SK-N-SH treated with all-trans-retinoic acid at 6 μM for 48 hours (cell line): ENCODE measurements around the gene SF3B5.

Source experiments
- ATAC-seq: fragments of 200-7000 bp; cut with Tn5 transposase; 3 replicates; pipeline ENCODE4 v1.9.1; 2020; ENCODE audit warnings: mild to moderate bottlenecking, moderate library complexity
- CSDC2 ChIP-seq: fragments of 250-450 bp; sonication (Bioruptor Pico); IDR thresholded peaks from 2 replicates; pipeline ENCODE4 v1.5.0; 2020; ENCODE audit warnings: mild to moderate bottlenecking, moderate library complexity
- ESRRG ChIP-seq: fragments of 250-450 bp; sonication (Bioruptor Pico); IDR thresholded peaks from 2 replicates; pipeline ENCODE4 v1.6.1; 2021; ENCODE audit warnings: mild to moderate bottlenecking
- ISL1 ChIP-seq: fragments of 250-450 bp; sonication (Bioruptor Pico); IDR thresholded peaks from 2 replicates; pipeline ENCODE4 v2.1.2; 2022; ENCODE audit warnings: mild to moderate bottlenecking, moderate library complexity
- OSR1 ChIP-seq: fragments of 250-450 bp; sonication (Bioruptor Pico); IDR thresholded peaks from 2 replicates; pipeline ENCODE4 v1.8.0; 2022; ENCODE audit warnings: moderate library complexity, mild to moderate bottlenecking, inconsistent platforms
- PPARA ChIP-seq: fragments of 250-450 bp; sonication (Bioruptor Pico); IDR thresholded peaks from 2 replicates; pipeline ENCODE4 v1.5.0; 2020; ENCODE audit warnings: mild to moderate bottlenecking, borderline replicate concordance
- RARB ChIP-seq: fragments of 250-450 bp; sonication (Bioruptor Pico); IDR thresholded peaks from 2 replicates; pipeline ENCODE4 v1.8.0; 2021; ENCODE audit warnings: mild to moderate bottlenecking, moderate library complexity
- SNAI2 ChIP-seq: fragments of 250-450 bp; sonication (Bioruptor Pico); IDR thresholded peaks from 2 replicates; pipeline ENCODE4 v1.5.0; 2020; ENCODE audit warnings: mild to moderate bottlenecking, moderate library complexity
- TCF4 ChIP-seq: fragments of 250-450 bp; sonication (Bioruptor Pico); IDR thresholded peaks from 2 replicates; pipeline ENCODE4 v1.8.0; 2021; ENCODE audit warnings: mild to moderate bottlenecking, moderate library complexity, borderline replicate concordance
- TOX ChIP-seq: fragments of 250-450 bp; sonication (Bioruptor Pico); IDR thresholded peaks from 2 replicates; pipeline ENCODE4 v1.8.0; 2021; ENCODE audit warnings: mild to moderate bottlenecking, moderate library complexity, borderline replicate concordance
- ZFP3 ChIP-seq: fragments of 250-450 bp; sonication (Bioruptor Pico); IDR thresholded peaks from 2 replicates; pipeline ENCODE4 v1.5.0; 2020; ENCODE audit warnings: mild to moderate bottlenecking, moderate library complexity
- ZFP30 ChIP-seq: fragments of 450-650 bp; formaldehyde crosslinking; IDR thresholded peaks from 2 replicates; pipeline ENCODE4 v1.5.0; 2022; ENCODE audit warnings: mild to moderate bottlenecking, moderate library complexity
- ZNF565 ChIP-seq: fragments of 450-650 bp; formaldehyde crosslinking; conservative IDR thresholded peaks from 2 replicates; pipeline ENCODE4 v1.5.0; 2020; ENCODE audit warnings: low read depth, mild to moderate bottlenecking, moderate library complexity
- ZNF70 ChIP-seq: fragments of 450-650 bp; formaldehyde crosslinking; IDR thresholded peaks from 2 replicates; pipeline ENCODE4 v1.5.0; 2020; ENCODE audit warnings: mild to moderate bottlenecking, moderate library complexity
- ZNF8 ChIP-seq: fragments of 450-650 bp; formaldehyde crosslinking; IDR thresholded peaks from 2 replicates; pipeline ENCODE4 v1.5.0; 2020; ENCODE audit warnings: mild to moderate bottlenecking, moderate library complexity
- TF ChIP-seq, protein P1 (sequence below): fragments of 250-450 bp; sonication (Bioruptor Pico); IDR thresholded peaks from 2 replicates; pipeline ENCODE4 v1.5.0; 2020; ENCODE audit warnings: mild to moderate bottlenecking, moderate library complexity
- TF ChIP-seq, protein P2 (sequence below): fragments of 250-450 bp; sonication (Bioruptor Pico); IDR thresholded peaks from 2 replicates; pipeline ENCODE4 v1.5.1; 2020; ENCODE audit warnings: low read depth, mild to moderate bottlenecking, moderate library complexity
- TF ChIP-seq, protein P3 (sequence below): fragments of 250-450 bp; sonication (Bioruptor Pico); IDR thresholded peaks from 2 replicates; pipeline ENCODE4 v1.8.0; 2020; ENCODE audit warnings: mild to moderate bottlenecking, moderate library complexity, borderline replicate concordance
- TF ChIP-seq, protein P4 (sequence below): fragments of 250-450 bp; sonication (Bioruptor Pico); IDR thresholded peaks from 2 replicates; pipeline ENCODE4 v1.8.0; 2021; ENCODE audit warnings: low read depth, mild to moderate bottlenecking, moderate library complexity, borderline replicate concordance
- TF ChIP-seq, protein P5 (sequence below): fragments of 250-450 bp; sonication (Bioruptor Pico); IDR thresholded peaks from 2 replicates; pipeline ENCODE4 v1.5.1; 2021; ENCODE audit warnings: mild to moderate bottlenecking, moderate library complexity

The SF3B5 gene

GRCh38 chr6:144069506-144069905 lies 25.9 kb downstream of the SF3B5 start (continued):
- TF ChIP-seq, protein P1, sequence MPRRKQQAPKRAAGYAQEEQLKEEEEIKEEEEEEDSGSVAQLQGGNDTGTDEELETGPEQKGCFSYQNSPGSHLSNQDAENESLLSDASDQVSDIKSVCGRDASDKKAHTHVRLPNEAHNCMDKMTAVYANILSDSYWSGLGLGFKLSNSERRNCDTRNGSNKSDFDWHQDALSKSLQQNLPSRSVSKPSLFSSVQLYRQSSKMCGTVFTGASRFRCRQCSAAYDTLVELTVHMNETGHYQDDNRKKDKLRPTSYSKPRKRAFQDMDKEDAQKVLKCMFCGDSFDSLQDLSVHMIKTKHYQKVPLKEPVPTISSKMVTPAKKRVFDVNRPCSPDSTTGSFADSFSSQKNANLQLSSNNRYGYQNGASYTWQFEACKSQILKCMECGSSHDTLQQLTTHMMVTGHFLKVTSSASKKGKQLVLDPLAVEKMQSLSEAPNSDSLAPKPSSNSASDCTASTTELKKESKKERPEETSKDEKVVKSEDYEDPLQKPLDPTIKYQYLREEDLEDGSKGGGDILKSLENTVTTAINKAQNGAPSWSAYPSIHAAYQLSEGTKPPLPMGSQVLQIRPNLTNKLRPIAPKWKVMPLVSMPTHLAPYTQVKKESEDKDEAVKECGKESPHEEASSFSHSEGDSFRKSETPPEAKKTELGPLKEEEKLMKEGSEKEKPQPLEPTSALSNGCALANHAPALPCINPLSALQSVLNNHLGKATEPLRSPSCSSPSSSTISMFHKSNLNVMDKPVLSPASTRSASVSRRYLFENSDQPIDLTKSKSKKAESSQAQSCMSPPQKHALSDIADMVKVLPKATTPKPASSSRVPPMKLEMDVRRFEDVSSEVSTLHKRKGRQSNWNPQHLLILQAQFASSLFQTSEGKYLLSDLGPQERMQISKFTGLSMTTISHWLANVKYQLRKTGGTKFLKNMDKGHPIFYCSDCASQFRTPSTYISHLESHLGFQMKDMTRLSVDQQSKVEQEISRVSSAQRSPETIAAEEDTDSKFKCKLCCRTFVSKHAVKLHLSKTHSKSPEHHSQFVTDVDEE (CRISPR knock-in tag), result no peak
- TF ChIP-seq, protein P2, sequence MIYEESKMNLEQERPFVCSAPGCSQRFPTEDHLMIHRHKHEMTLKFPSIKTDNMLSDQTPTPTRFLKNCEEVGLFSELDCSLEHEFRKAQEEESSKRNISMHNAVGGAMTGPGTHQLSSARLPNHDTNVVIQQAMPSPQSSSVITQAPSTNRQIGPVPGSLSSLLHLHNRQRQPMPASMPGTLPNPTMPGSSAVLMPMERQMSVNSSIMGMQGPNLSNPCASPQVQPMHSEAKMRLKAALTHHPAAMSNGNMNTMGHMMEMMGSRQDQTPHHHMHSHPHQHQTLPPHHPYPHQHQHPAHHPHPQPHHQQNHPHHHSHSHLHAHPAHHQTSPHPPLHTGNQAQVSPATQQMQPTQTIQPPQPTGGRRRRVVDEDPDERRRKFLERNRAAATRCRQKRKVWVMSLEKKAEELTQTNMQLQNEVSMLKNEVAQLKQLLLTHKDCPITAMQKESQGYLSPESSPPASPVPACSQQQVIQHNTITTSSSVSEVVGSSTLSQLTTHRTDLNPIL, result no peak
- TF ChIP-seq ISL1 (CRISPR knock-in tag), result no peak
- no peak for TF ChIP-seq SNAI2 (CRISPR knock-in tag)
- TF ChIP-seq ESRRG, result no peak
- no peak for TF ChIP-seq CSDC2 (CRISPR knock-in tag)

GRCh38 chr6:144068794-144069193 lies 26.6 kb downstream of the SF3B5 start:
- TF ChIP-seq, protein P2, result no peak
- TF ChIP-seq, protein P3, sequence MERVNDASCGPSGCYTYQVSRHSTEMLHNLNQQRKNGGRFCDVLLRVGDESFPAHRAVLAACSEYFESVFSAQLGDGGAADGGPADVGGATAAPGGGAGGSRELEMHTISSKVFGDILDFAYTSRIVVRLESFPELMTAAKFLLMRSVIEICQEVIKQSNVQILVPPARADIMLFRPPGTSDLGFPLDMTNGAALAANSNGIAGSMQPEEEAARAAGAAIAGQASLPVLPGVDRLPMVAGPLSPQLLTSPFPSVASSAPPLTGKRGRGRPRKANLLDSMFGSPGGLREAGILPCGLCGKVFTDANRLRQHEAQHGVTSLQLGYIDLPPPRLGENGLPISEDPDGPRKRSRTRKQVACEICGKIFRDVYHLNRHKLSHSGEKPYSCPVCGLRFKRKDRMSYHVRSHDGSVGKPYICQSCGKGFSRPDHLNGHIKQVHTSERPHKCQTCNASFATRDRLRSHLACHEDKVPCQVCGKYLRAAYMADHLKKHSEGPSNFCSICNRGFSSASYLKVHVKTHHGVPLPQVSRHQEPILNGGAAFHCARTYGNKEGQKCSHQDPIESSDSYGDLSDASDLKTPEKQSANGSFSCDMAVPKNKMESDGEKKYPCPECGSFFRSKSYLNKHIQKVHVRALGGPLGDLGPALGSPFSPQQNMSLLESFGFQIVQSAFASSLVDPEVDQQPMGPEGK, result no peak
- no peak for TF ChIP-seq ZFP30 (CRISPR knock-in tag)
- TF ChIP-seq ZNF70 (CRISPR knock-in tag), result no peak
- no peak for ATAC-seq

- TF ChIP-seq OSR1 (CRISPR knock-in tag), result no peak
- TF ChIP-seq, protein P4, sequence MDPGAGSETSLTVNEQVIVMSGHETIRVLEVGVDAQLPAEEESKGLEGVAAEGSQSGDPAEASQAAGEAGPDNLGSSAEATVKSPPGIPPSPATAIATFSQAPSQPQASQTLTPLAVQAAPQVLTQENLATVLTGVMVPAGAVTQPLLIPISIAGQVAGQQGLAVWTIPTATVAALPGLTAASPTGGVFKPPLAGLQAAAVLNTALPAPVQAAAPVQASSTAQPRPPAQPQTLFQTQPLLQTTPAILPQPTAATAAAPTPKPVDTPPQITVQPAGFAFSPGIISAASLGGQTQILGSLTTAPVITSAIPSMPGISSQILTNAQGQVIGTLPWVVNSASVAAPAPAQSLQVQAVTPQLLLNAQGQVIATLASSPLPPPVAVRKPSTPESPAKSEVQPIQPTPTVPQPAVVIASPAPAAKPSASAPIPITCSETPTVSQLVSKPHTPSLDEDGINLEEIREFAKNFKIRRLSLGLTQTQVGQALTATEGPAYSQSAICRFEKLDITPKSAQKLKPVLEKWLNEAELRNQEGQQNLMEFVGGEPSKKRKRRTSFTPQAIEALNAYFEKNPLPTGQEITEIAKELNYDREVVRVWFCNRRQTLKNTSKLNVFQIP, result no peak
- no peak for TF ChIP-seq ZNF565
- TF ChIP-seq RARB (CRISPR knock-in tag), result no peak
- TF ChIP-seq, protein P1 (CRISPR knock-in tag), result no peak
- TF ChIP-seq TCF4 (CRISPR knock-in tag), result no peak
- no peak for TF ChIP-seq ZFP3 (CRISPR knock-in tag)
- TF ChIP-seq SNAI2 (CRISPR knock-in tag), result no peak
- no peak for TF ChIP-seq ZFP30 (CRISPR knock-in tag)
- TF ChIP-seq PPARA (CRISPR knock-in tag), result no peak
- TF ChIP-seq, protein P5, sequence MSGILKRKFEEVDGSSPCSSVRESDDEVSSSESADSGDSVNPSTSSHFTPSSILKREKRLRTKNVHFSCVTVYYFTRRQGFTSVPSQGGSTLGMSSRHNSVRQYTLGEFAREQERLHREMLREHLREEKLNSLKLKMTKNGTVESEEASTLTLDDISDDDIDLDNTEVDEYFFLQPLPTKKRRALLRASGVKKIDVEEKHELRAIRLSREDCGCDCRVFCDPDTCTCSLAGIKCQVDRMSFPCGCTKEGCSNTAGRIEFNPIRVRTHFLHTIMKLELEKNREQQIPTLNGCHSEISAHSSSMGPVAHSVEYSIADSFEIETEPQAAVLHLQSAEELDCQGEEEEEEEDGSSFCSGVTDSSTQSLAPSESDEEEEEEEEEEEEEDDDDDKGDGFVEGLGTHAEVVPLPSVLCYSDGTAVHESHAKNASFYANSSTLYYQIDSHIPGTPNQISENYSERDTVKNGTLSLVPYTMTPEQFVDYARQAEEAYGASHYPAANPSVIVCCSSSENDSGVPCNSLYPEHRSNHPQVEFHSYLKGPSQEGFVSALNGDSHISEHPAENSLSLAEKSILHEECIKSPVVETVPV (CRISPR knock-in tag), result no peak
- no peak for TF ChIP-seq ZNF8 (CRISPR knock-in tag)
- no peak for TF ChIP-seq TOX (CRISPR knock-in tag)
Measured at GRCh38 chr6:144066741-144067484, 28.5 kb downstream of the SF3B5 start.

More at GRCh38 chr6:144066741-144067484, 28.5 kb downstream of the SF3B5 start:
- ATAC-seq, result no peak
